K562 (cell line): ENCODE measurements around the gene PTPRC.

Source experiments
- COPS2 ChIP-seq: fragments of 450-650 bp; conservative IDR thresholded peaks from 2 replicates; pipeline ENCODE4 v1.6.1; 2016; ENCODE audit warnings: mild to moderate bottlenecking, moderate library complexity
- CTCF ChIP-seq, 3 experiments: IDR thresholded peaks in 2 of 3; conservative IDR thresholded peaks in 1 of 3; 2 replicates each; pipeline ENCODE4 v1.5.1; 2011 to 2012; ENCODE audit warnings: low read length in 3 of 3, mild to moderate bottlenecking in 3 of 3, control low read depth in 2 of 3, improper control_type of control experiment in 1 of 3, inconsistent platforms in 1 of 3, low read depth in 1 of 3, mixed read lengths in 1 of 3, moderate library complexity in 1 of 3; ENCODE audit not compliant: insufficient read depth in 2 of 3
- ETV6 ChIP-seq, 3 experiments: fragments of 150-350 bp in 1 of 3; sonication (generic) in 1 of 3; formaldehyde crosslinking in 1 of 3; IDR thresholded peaks; 2 replicates each; pipeline versions ENCODE4 v1.6.1 to v1.8.0; 2014 to 2022; ENCODE audit warnings: borderline replicate concordance in 2 of 3, low read depth in 2 of 3, antibody characterized with exemption in 1 of 3, low read length in 1 of 3, mild to moderate bottlenecking in 1 of 3, missing genetic modification reagents in 1 of 3
- HLTF ChIP-seq: fragments of 450-650 bp; IDR thresholded peaks from 2 replicates; pipeline ENCODE4 v1.6.1; 2016
- KLF6 ChIP-seq: fragments of 250-450 bp; sonication (Bioruptor Pico); IDR thresholded peaks from 2 replicates; pipeline ENCODE4 v1.4.0; 2020; ENCODE audit warnings: mild to moderate bottlenecking, moderate library complexity, borderline replicate concordance
- MTA1 ChIP-seq: fragments of 450-650 bp; IDR thresholded peaks from 2 replicates; pipeline ENCODE4 v1.6.1; 2017; ENCODE audit warnings: borderline replicate concordance
- TAF1 ChIP-seq: IDR thresholded peaks from 2 replicates; pipeline ENCODE4 v1.6.1; 2011; ENCODE audit warnings: mild to moderate bottlenecking, low read length, moderate library complexity; ENCODE audit not compliant: insufficient read depth, control insufficient read depth, severe bottlenecking; ENCODE audit errors: extremely low read depth
- TGIF2 ChIP-seq: sonication (generic); formaldehyde crosslinking; IDR thresholded peaks from 2 replicates; pipeline ENCODE4 v1.8.1; 2022; ENCODE audit warnings: mild to moderate bottlenecking, missing genetic modification reagents, moderate library complexity
- ZNF830 ChIP-seq: fragments of 250-450 bp; sonication (Bioruptor Pico); IDR thresholded peaks from 2 replicates; pipeline ENCODE4 v1.5.0; 2021; ENCODE audit warnings: mild to moderate bottlenecking
- TF ChIP-seq, protein P1 (sequence below): IDR thresholded peaks from 3 replicates; pipeline ENCODE4 v1.6.1; 2011; ENCODE audit warnings: borderline replicate concordance, mild to moderate bottlenecking; ENCODE audit not compliant: insufficient read length, insufficient read depth
- TF ChIP-seq, protein P2 (sequence below), 2 experiments: fragments of 450-650 bp in 1 of 2; sonication (generic) in 1 of 2; formaldehyde crosslinking in 1 of 2; IDR thresholded peaks in 1 of 2; conservative IDR thresholded peaks in 1 of 2; 2 replicates each; pipeline versions ENCODE4 v1.6.1 to v1.8.1; 2016 to 2023; ENCODE audit warnings: mild to moderate bottlenecking in 2 of 2, moderate library complexity in 2 of 2, inconsistent platforms in 1 of 2, missing genetic modification reagents in 1 of 2
- TF ChIP-seq, protein P3 (sequence below): fragments of 250-450 bp; sonication (Bioruptor Pico); IDR thresholded peaks from 2 replicates; pipeline ENCODE4 v1.9.0; 2021; ENCODE audit warnings: mild to moderate bottlenecking, inconsistent platforms
- TF ChIP-seq, protein P4 (sequence below): fragments of 250-450 bp; sonication (Bioruptor Pico); IDR thresholded peaks from 2 replicates; pipeline ENCODE4 v1.6.1; 2021; ENCODE audit warnings: mild to moderate bottlenecking

DNA sequence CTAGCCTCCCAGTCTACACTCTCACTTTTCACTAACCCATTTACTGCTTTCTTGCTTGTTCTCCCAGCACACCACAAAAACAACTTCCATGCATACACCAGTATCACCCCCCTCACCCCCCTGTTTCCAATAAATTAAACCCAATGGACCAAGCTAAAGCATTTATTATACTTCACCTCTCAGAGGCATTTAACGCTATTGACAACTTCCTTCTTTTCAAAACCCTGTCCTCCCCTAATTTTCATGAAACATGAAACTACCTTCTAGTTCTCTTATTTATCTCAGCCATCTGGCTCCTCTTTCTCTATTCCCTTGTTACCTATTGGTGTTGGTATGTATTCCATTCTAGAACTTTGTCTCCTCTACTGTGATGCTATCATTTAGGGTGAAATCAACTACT is 32.3 kb downstream of the PTPRC start:
- TF ChIP-seq TAF1 (no peak), ETV6 (IDR thresholded peaks at IDR 0.05; ENCODE audit: borderline replicate concordance in 1 of 2, low read depth in 2 of 2, low read length in 1 of 2) (no peak), ETV6 (CRISPR knock-in tag; IDR thresholded peaks at IDR 0.05; ENCODE audit: borderline replicate concordance) (no peak), COPS2 (no peak), CTCF (IDR thresholded peaks at IDR 0.05 in 2 of 3, conservative IDR thresholded peaks at IDR 0.05 in 1 of 3; ENCODE audit: insufficient read depth in 2 of 3, low read depth in 1 of 3, low read length in 3 of 3) (no peak), ZNF830 (CRISPR knock-in tag) (no peak), MTA1 (no peak), TGIF2 (CRISPR knock-in tag) (no peak), HLTF (no peak), KLF6 (CRISPR knock-in tag) (no peak)
- TF ChIP-seq, protein P1, sequence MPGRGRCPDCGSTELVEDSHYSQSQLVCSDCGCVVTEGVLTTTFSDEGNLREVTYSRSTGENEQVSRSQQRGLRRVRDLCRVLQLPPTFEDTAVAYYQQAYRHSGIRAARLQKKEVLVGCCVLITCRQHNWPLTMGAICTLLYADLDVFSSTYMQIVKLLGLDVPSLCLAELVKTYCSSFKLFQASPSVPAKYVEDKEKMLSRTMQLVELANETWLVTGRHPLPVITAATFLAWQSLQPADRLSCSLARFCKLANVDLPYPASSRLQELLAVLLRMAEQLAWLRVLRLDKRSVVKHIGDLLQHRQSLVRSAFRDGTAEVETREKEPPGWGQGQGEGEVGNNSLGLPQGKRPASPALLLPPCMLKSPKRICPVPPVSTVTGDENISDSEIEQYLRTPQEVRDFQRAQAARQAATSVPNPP, result no peak
- TF ChIP-seq, protein P2, sequence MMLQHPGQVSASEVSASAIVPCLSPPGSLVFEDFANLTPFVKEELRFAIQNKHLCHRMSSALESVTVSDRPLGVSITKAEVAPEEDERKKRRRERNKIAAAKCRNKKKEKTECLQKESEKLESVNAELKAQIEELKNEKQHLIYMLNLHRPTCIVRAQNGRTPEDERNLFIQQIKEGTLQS (IDR thresholded peaks at IDR 0.05), result no peak
- TF ChIP-seq, protein P2 (CRISPR knock-in tag; conservative IDR thresholded peaks at IDR 0.05), result no peak
- TF ChIP-seq, protein P3, sequence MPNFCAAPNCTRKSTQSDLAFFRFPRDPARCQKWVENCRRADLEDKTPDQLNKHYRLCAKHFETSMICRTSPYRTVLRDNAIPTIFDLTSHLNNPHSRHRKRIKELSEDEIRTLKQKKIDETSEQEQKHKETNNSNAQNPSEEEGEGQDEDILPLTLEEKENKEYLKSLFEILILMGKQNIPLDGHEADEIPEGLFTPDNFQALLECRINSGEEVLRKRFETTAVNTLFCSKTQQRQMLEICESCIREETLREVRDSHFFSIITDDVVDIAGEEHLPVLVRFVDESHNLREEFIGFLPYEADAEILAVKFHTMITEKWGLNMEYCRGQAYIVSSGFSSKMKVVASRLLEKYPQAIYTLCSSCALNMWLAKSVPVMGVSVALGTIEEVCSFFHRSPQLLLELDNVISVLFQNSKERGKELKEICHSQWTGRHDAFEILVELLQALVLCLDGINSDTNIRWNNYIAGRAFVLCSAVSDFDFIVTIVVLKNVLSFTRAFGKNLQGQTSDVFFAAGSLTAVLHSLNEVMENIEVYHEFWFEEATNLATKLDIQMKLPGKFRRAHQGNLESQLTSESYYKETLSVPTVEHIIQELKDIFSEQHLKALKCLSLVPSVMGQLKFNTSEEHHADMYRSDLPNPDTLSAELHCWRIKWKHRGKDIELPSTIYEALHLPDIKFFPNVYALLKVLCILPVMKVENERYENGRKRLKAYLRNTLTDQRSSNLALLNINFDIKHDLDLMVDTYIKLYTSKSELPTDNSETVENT, result no peak
- TF ChIP-seq, protein P4, sequence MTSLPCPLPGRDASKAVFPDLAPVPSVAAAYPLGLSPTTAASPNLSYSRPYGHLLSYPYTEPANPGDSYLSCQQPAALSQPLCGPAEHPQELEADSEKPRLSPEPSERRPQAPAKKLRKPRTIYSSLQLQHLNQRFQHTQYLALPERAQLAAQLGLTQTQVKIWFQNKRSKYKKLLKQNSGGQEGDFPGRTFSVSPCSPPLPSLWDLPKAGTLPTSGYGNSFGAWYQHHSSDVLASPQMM (CRISPR knock-in tag), result no peak
